Thyroid gland (tissue), 4 donors: Measurements from ENCODE around the gene FLT1.

Source experiments
- CTCF ChIP-seq, 6 experiments: fragments of 200-600 bp in 3 of 6; fragments of 450-650 bp in 3 of 6; sonication (generic) in 3 of 6; IDR thresholded peaks; one replicate each; pipeline ENCODE4 v1.5.1; 2016 to 2019; ENCODE audit warnings: antibody characterized with exemption in 6 of 6, mild to moderate bottlenecking in 2 of 6, inconsistent platforms in 1 of 6, moderate library complexity in 1 of 6
- POLR2A ChIP-seq, 2 donors: fragments of 450-650 bp; IDR thresholded peaks; one replicate each; pipeline ENCODE4 v1.6.1; 2017; ENCODE audit warnings: antibody characterized with exemption in 2 of 2, mild to moderate bottlenecking in 2 of 2, moderate library complexity in 1 of 2

- TF ChIP-seq CTCF (IDR thresholded peaks at IDR 0.05) (no peak), POLR2A (IDR thresholded peaks at IDR 0.05) (no peak)
Observed at GRCh38 chr13:28257305-28257704, 237.6 kb downstream of the FLT1 start.
